ENCODE measurements around the gene KIAA1328.

The KIAA1328 gene

DNA sequence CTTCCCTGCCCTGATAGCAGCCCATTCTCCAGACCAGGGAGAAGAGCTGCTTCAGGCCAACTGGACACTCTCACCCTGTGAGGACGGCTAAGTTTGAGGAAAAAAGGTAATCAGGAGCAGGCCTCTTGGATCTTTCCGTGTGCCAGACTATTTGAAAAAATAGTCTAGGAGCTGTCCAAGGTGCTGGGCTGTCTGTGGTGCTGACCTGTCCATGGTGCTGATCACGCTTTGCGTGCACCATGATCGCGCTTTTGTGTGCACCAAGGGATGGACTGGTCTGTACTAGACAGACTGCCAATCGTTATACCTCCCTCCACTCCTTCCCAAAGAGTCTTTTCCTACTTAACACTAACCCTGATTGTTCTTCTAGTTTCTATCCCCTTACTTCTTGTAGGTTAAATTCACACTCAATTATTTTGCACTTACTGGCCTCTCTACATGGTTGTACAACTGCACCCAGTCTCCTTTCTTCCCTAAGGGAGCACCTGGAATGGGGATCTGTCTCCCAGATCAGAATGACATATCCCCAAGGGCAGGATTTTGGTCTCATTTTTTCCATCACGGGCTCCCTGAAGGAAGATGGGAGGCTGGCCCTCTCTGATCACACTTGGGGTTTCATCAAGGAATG is 441.2 kb downstream of the KIAA1328 start:
- ChIA-PET CTCF (interaction anchor here (1.1 kb wide), 1 partner anchor 13 kb away, joined by 3 read pairs; no protein-coding TSS in a partner anchor), POLR2A (no interaction called here)
- TF ChIP-seq, protein P1, sequence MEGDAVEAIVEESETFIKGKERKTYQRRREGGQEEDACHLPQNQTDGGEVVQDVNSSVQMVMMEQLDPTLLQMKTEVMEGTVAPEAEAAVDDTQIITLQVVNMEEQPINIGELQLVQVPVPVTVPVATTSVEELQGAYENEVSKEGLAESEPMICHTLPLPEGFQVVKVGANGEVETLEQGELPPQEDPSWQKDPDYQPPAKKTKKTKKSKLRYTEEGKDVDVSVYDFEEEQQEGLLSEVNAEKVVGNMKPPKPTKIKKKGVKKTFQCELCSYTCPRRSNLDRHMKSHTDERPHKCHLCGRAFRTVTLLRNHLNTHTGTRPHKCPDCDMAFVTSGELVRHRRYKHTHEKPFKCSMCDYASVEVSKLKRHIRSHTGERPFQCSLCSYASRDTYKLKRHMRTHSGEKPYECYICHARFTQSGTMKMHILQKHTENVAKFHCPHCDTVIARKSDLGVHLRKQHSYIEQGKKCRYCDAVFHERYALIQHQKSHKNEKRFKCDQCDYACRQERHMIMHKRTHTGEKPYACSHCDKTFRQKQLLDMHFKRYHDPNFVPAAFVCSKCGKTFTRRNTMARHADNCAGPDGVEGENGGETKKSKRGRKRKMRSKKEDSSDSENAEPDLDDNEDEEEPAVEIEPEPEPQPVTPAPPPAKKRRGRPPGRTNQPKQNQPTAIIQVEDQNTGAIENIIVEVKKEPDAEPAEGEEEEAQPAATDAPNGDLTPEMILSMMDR (IDR thresholded peaks at IDR 0.05; ENCODE audit: control extremely low read depth, extremely low read depth, low read depth, missing control alignments) = no peak
- DNase-seq (ENCODE audit: extremely low spot score) = no peak

GRCh38 chr18:37270666-37271052 is 441.7 kb downstream of the KIAA1328 start:
- DNase-seq (ENCODE audit: extremely low spot score) = no peak
- CTCF ChIA-PET = interaction anchor here (1.1 kb wide), 1 partner anchor 13 kb away, joined by 3 read pairs; no protein-coding TSS in a partner anchor
- POLR2A ChIA-PET = no interaction called here
- TF ChIP-seq, protein P1 (IDR thresholded peaks at IDR 0.05; ENCODE audit: control extremely low read depth, extremely low read depth, low read depth, missing control alignments) = no peak

DNA sequence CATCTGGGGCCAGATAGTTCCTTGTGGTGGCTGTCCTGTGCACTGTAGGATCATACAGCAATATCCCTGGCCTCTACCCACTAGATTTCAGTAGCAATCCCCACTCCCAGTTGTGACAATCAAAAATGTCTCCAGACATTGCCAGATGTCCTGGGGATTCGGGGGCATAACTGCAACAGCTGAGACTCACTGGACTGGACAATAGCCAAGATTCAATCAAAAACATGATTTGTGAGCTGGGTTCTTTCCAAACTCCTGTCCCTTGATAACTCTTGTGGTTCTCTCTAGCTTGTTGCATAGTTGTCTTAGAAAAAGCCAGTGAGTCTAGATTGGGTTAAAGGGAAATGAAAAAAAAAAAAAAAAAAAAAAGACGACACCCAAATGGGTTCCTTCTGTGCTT is 443.3 kb downstream of the KIAA1328 start:
- TF ChIP-seq, protein P1 (IDR thresholded peaks at IDR 0.05; ENCODE audit: control extremely low read depth, extremely low read depth, low read depth, missing control alignments) = no peak
- POLR2A ChIA-PET = no interaction called here
- DNase-seq (ENCODE audit: extremely low spot score) = no peak
- CTCF ChIA-PET = no interaction called here

DNA sequence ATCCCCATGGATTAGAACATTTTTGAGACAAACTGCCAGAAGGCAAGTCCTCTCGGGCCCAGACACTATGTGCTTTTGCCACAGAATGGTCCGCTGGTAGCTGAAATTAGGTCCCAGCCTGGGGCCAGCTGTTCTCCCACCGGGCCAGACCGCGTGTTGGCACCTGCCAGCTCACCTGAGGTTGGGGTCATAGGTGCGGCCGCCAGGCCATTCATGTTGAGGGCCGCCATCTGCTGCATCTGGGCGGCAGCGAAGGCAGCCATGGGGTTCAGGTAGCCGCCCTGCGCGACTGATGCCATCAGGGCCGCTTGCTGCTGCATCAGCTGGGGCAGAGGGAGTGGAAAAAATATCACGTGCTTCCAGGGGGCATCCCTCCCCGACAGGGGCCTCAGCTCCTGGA is 443.9 kb downstream of the KIAA1328 start:
- TF ChIP-seq, protein P1 (IDR thresholded peaks at IDR 0.05; ENCODE audit: control extremely low read depth, extremely low read depth, low read depth, missing control alignments) = no peak
- CTCF ChIA-PET = no interaction called here
- POLR2A ChIA-PET = no interaction called here
- no peak for DNase-seq (ENCODE audit: extremely low spot score)

DNA sequence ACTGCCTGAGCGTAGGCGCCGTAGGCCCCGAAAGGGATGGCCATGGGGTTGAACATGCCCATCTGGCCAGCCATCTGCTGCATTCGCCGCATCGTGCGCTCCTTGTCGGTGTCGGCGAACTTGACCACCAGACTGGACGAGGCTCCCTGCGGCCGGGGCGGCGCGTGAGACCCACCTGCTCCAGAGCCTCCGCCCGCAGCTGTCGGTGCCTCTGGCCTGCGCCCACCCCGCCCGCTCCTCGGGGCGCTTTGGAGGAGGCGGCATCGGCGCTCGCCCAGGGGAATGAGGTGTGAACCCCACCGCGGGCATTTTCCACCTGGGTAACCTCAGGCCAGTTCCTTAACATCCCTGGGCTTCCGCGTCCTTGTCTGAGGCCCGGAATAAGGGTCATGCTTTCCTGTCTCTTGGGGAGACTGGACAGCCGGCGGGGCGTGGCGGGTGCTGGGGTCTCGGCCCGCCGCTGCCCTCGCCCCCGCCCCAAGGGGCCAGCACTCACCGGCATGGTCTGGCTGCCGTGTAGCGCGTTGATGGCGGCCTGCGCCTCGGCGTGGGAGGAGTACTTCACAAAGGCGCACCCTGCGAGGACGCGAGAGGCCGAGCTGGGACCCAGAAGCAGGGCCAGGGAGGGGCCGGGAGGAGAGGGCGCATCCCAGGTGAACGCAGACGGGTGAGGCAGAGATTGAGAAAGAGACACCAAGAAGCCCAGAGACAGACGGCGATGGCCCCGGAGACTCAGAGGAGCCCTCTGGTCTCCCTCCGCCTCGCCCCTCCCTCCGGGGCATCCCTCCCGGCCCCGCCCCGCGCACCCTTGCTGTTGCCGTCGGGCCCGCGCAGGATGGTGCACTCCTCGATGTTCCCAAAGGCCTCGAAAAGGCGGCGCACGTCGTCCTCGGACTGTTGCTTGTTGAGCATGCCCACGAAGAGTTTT is 445.6 kb downstream of the KIAA1328 start:
- CTCF ChIA-PET = no interaction called here
- TF ChIP-seq, protein P1 (IDR thresholded peaks at IDR 0.05; ENCODE audit: control extremely low read depth, extremely low read depth, low read depth, missing control alignments) = no peak
- no peak for DNase-seq (ENCODE audit: extremely low spot score)
- POLR2A ChIA-PET = no interaction called here

- no peak for DNase-seq (ENCODE audit: extremely low spot score)
- ChIA-PET POLR2A (no interaction called here), CTCF (no interaction called here)
- TF ChIP-seq, protein P1 (IDR thresholded peaks at IDR 0.05; ENCODE audit: control extremely low read depth, extremely low read depth, low read depth, missing control alignments) = no peak
Measured at GRCh38 chr18:37275237-37275741, 446.4 kb downstream of the KIAA1328 start.

Measured in GM10248 (cell line).